ENCODE results near the gene PLCB1.
"Not testable (repeated sequence)": the region's sequence is repeated elsewhere in the genome, so short reads cannot be mapped to it uniquely, and the experiment has no call there.

The PLCB1 gene

GRCh38 chr20:8131598-8132483 is at the start of gene PLCB1:
PLCB1 (plus strand) TSS chr20:8132266; CDS start chr20:8132652, 386 bp downstream.
- peaks cover 25% of the 10 kb centered on the region for H3K4me1 ChIP-seq (ENCODE audit: insufficient read depth, low read length)
- H3K36me3 ChIP-seq (ENCODE audit: insufficient read depth, low read length): peaks cover under 1% of the 10 kb centered on the region
- H3K27me3 ChIP-seq (ENCODE audit: insufficient read depth, low read length): no peaks in the 10 kb centered on the region
- H3K4me3 ChIP-seq (ENCODE audit: low read length): peak within 1 kb of the TSS; percentile 71
- H2AFZ ChIP-seq (ENCODE audit: low read depth, low read length): peak within 1 kb of the TSS; percentile 90
- no peaks in the 10 kb centered on the region for H3K9me3 ChIP-seq (ENCODE audit: low read length)

- Histone ChIP-seq H3K36me3 (ENCODE audit: insufficient read depth, low read length) (no peaks in the 10 kb centered on the region), H2AFZ (ENCODE audit: low read depth, low read length) (no peak overlapping the region), H3K9me3 (ENCODE audit: low read length) (no peaks in the 10 kb centered on the region), H3K4me3 (ENCODE audit: low read length) (no peak overlapping the region), H3K4me1 (ENCODE audit: insufficient read depth, low read length) (no peaks in the 10 kb centered on the region), H3K27me3 (ENCODE audit: insufficient read depth, low read length) (no peaks in the 10 kb centered on the region)
Measured at GRCh38 chr20:8082989-8083388, 49.1 kb upstream of the PLCB1 start.

- Histone ChIP-seq H3K36me3 (ENCODE audit: insufficient read depth, low read length) (no peaks in the 10 kb centered on the region), H3K9me3 (ENCODE audit: low read length) (no peaks in the 10 kb centered on the region), H3K4me3 (ENCODE audit: low read length) (no peak overlapping the region), H3K27me3 (ENCODE audit: insufficient read depth, low read length) (no peaks in the 10 kb centered on the region), H3K4me1 (ENCODE audit: insufficient read depth, low read length) (peaks cover 4% of the 10 kb centered on the region), H2AFZ (ENCODE audit: low read depth, low read length) (peak overlapping the region; percentile 9)
Measured at GRCh38 chr20:8089668-8090067, 42.4 kb upstream of the PLCB1 start.

GRCh38 chr20:8094415-8094818 is 37.6 kb upstream of the PLCB1 start:
- H3K4me3 ChIP-seq (ENCODE audit: low read length): no peak overlapping the region
- H3K9me3 ChIP-seq (ENCODE audit: low read length): no peaks in the 10 kb centered on the region

GRCh38 chr20:8094850-8095249 is 37.2 kb upstream of the PLCB1 start:
- Histone ChIP-seq H3K36me3 (ENCODE audit: insufficient read depth, low read length) (no peaks in the 10 kb centered on the region), H3K4me3 (ENCODE audit: low read length) (no peak overlapping the region)

More at GRCh38 chr20:8094415-8094818, 37.6 kb upstream of the PLCB1 start:
- H3K36me3 ChIP-seq (ENCODE audit: insufficient read depth, low read length): no peaks in the 10 kb centered on the region
- H3K27me3 ChIP-seq (ENCODE audit: insufficient read depth, low read length): no peaks in the 10 kb centered on the region
- peaks cover 4% of the 10 kb centered on the region for H3K4me1 ChIP-seq (ENCODE audit: insufficient read depth, low read length)
- no peak overlapping the region for H2AFZ ChIP-seq (ENCODE audit: low read depth, low read length)

GRCh38 chr20:8095648-8096572 is 36.2 kb upstream of the PLCB1 start:
- no peaks in the 10 kb centered on the region for H3K27me3 ChIP-seq (ENCODE audit: insufficient read depth, low read length)
- no peak overlapping the region for H2AFZ ChIP-seq (ENCODE audit: low read depth, low read length)
- H3K36me3 ChIP-seq (ENCODE audit: insufficient read depth, low read length): no peaks in the 10 kb centered on the region
- no peaks in the 10 kb centered on the region for H3K9me3 ChIP-seq (ENCODE audit: low read length)
- no peak overlapping the region for H3K4me3 ChIP-seq (ENCODE audit: low read length)
- no peaks in the 10 kb centered on the region for H3K4me1 ChIP-seq (ENCODE audit: insufficient read depth, low read length)

More at GRCh38 chr20:8094850-8095249, 37.2 kb upstream of the PLCB1 start:
- no peaks in the 10 kb centered on the region for H3K9me3 ChIP-seq (ENCODE audit: low read length)
- H3K27me3 ChIP-seq (ENCODE audit: insufficient read depth, low read length): no peaks in the 10 kb centered on the region
- no peak overlapping the region for H2AFZ ChIP-seq (ENCODE audit: low read depth, low read length)
- H3K4me1 ChIP-seq (ENCODE audit: insufficient read depth, low read length): peaks cover 2% of the 10 kb centered on the region

- no peak overlapping the region for H3K4me3 ChIP-seq (ENCODE audit: low read length)
- no peak overlapping the region for H2AFZ ChIP-seq (ENCODE audit: low read depth, low read length)
- no peaks in the 10 kb centered on the region for H3K4me1 ChIP-seq (ENCODE audit: insufficient read depth, low read length)
- no peaks in the 10 kb centered on the region for H3K27me3 ChIP-seq (ENCODE audit: insufficient read depth, low read length)
- H3K36me3 ChIP-seq (ENCODE audit: insufficient read depth, low read length): no peaks in the 10 kb centered on the region
- H3K9me3 ChIP-seq (ENCODE audit: low read length): no peaks in the 10 kb centered on the region
Measured at GRCh38 chr20:8097307-8097706, 34.8 kb upstream of the PLCB1 start.

GRCh38 chr20:8104252-8104651 is 27.8 kb upstream of the PLCB1 start:
- Histone ChIP-seq H3K4me1 (ENCODE audit: insufficient read depth, low read length) (no peaks in the 10 kb centered on the region), H3K36me3 (ENCODE audit: insufficient read depth, low read length) (no peaks in the 10 kb centered on the region), H3K27me3 (ENCODE audit: insufficient read depth, low read length) (no peaks in the 10 kb centered on the region), H2AFZ (ENCODE audit: low read depth, low read length) (no peak overlapping the region), H3K4me3 (ENCODE audit: low read length) (no peak overlapping the region), H3K9me3 (ENCODE audit: low read length) (peaks cover 5% of the 10 kb centered on the region)

GRCh38 chr20:8114612-8115011 is 17.5 kb upstream of the PLCB1 start:
- H3K4me1 ChIP-seq (ENCODE audit: insufficient read depth, low read length); H2AFZ ChIP-seq (ENCODE audit: low read depth, low read length); H3K4me3 ChIP-seq (ENCODE audit: low read length); H3K27me3 ChIP-seq (ENCODE audit: insufficient read depth, low read length); H3K9me3 ChIP-seq (ENCODE audit: low read length); H3K36me3 ChIP-seq (ENCODE audit: insufficient read depth, low read length): not testable (repeated sequence)

GRCh38 chr20:8115436-8115835 is 16.6 kb upstream of the PLCB1 start:
- Histone ChIP-seq H3K4me3 (ENCODE audit: low read length) (no peak overlapping the region), H2AFZ (ENCODE audit: low read depth, low read length) (no peak overlapping the region), H3K36me3 (ENCODE audit: insufficient read depth, low read length) (no peaks in the 10 kb centered on the region), H3K4me1 (ENCODE audit: insufficient read depth, low read length) (no peaks in the 10 kb centered on the region), H3K27me3 (ENCODE audit: insufficient read depth, low read length) (no peaks in the 10 kb centered on the region), H3K9me3 (ENCODE audit: low read length) (no peaks in the 10 kb centered on the region)

- no peaks in the 10 kb centered on the region for H3K36me3 ChIP-seq (ENCODE audit: insufficient read depth, low read length)
- H3K4me1 ChIP-seq (ENCODE audit: insufficient read depth, low read length): no peaks in the 10 kb centered on the region
- H2AFZ ChIP-seq (ENCODE audit: low read depth, low read length): no peak overlapping the region
- H3K4me3 ChIP-seq (ENCODE audit: low read length): no peak overlapping the region
- no peaks in the 10 kb centered on the region for H3K27me3 ChIP-seq (ENCODE audit: insufficient read depth, low read length)
- no peaks in the 10 kb centered on the region for H3K9me3 ChIP-seq (ENCODE audit: low read length)
Measured at GRCh38 chr20:8116067-8116811, 15.8 kb upstream of the PLCB1 start.

GRCh38 chr20:8117636-8118035 is 14.4 kb upstream of the PLCB1 start:
- Histone ChIP-seq H3K4me3 (ENCODE audit: low read length) (no peak overlapping the region), H3K9me3 (ENCODE audit: low read length) (no peaks in the 10 kb centered on the region), H3K27me3 (ENCODE audit: insufficient read depth, low read length) (no peaks in the 10 kb centered on the region), H3K4me1 (ENCODE audit: insufficient read depth, low read length) (no peaks in the 10 kb centered on the region), H2AFZ (ENCODE audit: low read depth, low read length) (no peak overlapping the region), H3K36me3 (ENCODE audit: insufficient read depth, low read length) (no peaks in the 10 kb centered on the region)

All from neuron (in vitro differentiated cells).